Left ventricle myocardium inferior (tissue), 1 donor: ENCODE results near the gene CHAC2. TPM values are rescaled to one million over a fixed set of nuclear protein-coding genes. Genes with fewer than 3 reads are reported as not detected.
"Not testable (repeated sequence)": the region's sequence is repeated elsewhere in the genome, so short reads cannot be mapped to it uniquely, and the experiment has no call there.

Source experiments
- DNase-seq: peaks from one replicate; pipeline ENCODE4 v3.0.0-alpha.2; 2020
- H3K27ac ChIP-seq: fragments of 200-600 bp; replicated peaks from 2 replicates; pipeline ENCODE4 v1.8.0; 2021
- H3K27me3 ChIP-seq: fragments of 200-600 bp; 2 replicates; pipeline ENCODE4 v1.8.0; 2021; ENCODE audit warnings: low read depth
- H3K36me3 ChIP-seq: fragments of 200-600 bp; 2 replicates; pipeline ENCODE4 v1.8.0; 2021
- H3K4me1 ChIP-seq: fragments of 200-600 bp; 2 replicates; pipeline ENCODE4 v1.8.0; 2021
- H3K4me3 ChIP-seq: fragments of 200-600 bp; 2 replicates; pipeline ENCODE4 v1.8.0; 2021; ENCODE audit warnings: mild to moderate bottlenecking, moderate library complexity
- H3K9me3 ChIP-seq: fragments of 200-600 bp; replicated peaks from 2 replicates; pipeline ENCODE4 v1.8.0; 2021
- intact Hi-C: fragments of 100-400 bp; cut with micrococcal nuclease; formaldehyde crosslinking; loops from one replicate; pipeline ENCODE4 v1.11.0; 2022
- long read RNA-seq: library from polyadenylated mRNA; unstranded; transcript quantifications from one replicate; pipeline ENCODE4 v2.0.0, GENCODE V29; 2021
- total RNA-seq: library from RNA; stranded (reverse); fragmentation: NEBNext Ultra II Directional; extraction: Animal tissue kit (Norgen Biotek cat#: 25700); gene quantifications from one replicate; pipeline ENCODE4 v1.2.1, GENCODE V29; 2021
- TF ChIP-seq, protein P1 (sequence below): fragments of 200-600 bp; IDR thresholded peaks from 2 replicates; pipeline ENCODE4 v1.8.0; 2021; ENCODE audit warnings: antibody characterized with exemption, mild to moderate bottlenecking, borderline replicate concordance
- donor health status: DM: no; HTN: yes; CAD: no; lungs with severe emphysema.

The CHAC2 gene
- 3.8 TPM for total RNA-seq
- long read RNA-seq, transcript CHAC2-201 (3 exons, 1,321 nt) = major isoform, 8 of 8 reads
- long read RNA-seq, partial matches to known transcripts = 0 of 8 reads
- long read RNA-seq, other reads (novel, unspliced or antisense) = 0 of 8 reads

DNA sequence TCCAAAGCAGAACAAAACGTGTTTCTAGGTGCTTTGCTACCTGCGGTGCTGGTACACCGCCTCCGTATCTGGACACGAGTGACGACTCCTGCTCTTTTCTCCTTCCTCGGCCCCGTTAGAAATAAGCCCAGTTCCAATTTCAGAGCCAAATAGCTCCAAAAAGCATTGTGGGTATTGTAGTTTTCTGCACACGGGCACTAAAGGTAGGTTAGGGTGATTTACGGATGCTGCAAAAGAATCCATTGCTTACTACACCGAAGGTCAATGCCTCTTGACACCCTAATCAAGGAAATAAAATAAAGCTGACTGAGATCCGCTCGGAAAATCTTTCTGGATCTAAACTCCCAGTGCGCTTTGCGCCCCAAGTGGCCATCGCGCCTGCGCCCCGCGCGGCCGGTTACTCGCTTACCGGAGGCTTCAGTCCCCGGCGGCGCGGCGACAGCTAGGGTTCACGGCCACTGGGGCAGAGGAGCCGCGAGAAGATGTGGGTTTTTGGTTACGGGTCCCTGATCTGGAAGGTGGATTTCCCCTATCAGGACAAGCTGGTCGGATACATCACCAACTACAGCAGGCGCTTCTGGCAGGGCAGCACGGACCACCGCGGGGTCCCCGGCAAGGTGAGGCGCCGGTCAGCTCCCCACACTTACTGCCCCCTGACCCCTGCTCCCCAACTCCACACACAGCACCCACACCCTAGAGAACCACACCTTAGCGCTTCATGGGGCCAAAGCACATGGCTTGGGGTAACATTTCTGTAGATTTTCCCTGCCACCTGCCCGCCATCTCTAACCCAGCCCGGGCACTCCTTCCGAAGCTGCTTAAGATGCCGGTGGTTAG lies at the start of gene CHAC2:
CHAC2 (plus strand) TSS at position 400 of the 837 bp plus-strand sequence; CDS start at position 483, 83 bp downstream.
- peaks cover 12% of the 10 kb centered on the region for H3K36me3 ChIP-seq
- TF ChIP-seq, protein P1, sequence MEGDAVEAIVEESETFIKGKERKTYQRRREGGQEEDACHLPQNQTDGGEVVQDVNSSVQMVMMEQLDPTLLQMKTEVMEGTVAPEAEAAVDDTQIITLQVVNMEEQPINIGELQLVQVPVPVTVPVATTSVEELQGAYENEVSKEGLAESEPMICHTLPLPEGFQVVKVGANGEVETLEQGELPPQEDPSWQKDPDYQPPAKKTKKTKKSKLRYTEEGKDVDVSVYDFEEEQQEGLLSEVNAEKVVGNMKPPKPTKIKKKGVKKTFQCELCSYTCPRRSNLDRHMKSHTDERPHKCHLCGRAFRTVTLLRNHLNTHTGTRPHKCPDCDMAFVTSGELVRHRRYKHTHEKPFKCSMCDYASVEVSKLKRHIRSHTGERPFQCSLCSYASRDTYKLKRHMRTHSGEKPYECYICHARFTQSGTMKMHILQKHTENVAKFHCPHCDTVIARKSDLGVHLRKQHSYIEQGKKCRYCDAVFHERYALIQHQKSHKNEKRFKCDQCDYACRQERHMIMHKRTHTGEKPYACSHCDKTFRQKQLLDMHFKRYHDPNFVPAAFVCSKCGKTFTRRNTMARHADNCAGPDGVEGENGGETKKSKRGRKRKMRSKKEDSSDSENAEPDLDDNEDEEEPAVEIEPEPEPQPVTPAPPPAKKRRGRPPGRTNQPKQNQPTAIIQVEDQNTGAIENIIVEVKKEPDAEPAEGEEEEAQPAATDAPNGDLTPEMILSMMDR = peak; percentile 70
- intact Hi-C loops = no loop called here
- H3K4me3 ChIP-seq = peak within 1 kb of the TSS; percentile 79
- H3K4me1 ChIP-seq = peaks cover 25% of the 10 kb centered on the region
- H3K9me3 ChIP-seq = no peaks in the 10 kb centered on the region
- no peaks in the 10 kb centered on the region for H3K27me3 ChIP-seq
- DNase-seq = peak; percentile 87
- peak within 1 kb of the TSS; percentile 85 for H3K27ac ChIP-seq

DNA sequence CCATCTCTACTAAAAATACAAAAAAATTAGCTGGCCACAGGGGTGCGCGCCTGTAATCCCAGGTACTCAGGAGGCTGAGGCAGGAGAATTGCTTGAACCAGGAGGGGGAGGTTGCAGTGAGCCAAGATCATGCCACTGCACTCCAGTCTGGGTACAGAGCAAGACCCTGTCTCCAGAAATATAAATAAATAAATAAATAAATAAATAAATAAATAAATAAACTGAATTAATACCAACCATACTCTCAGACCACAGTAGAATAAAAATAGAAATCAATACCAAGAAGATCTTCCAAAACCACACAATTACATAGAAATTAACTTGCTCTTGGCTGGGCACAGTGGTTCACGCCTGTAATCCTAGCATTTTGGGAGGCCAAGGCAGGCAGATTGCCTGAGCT lies 46.7 kb upstream of the CHAC2 start:
- H3K4me1 ChIP-seq, H3K4me3 ChIP-seq, H3K27me3 ChIP-seq, DNase-seq, intact Hi-C loops, H3K27ac ChIP-seq: not testable (repeated sequence)
- Histone ChIP-seq H3K36me3 (peaks cover 10% of the 10 kb centered on the region), H3K9me3 (peaks cover 13% of the 10 kb centered on the region)

DNA sequence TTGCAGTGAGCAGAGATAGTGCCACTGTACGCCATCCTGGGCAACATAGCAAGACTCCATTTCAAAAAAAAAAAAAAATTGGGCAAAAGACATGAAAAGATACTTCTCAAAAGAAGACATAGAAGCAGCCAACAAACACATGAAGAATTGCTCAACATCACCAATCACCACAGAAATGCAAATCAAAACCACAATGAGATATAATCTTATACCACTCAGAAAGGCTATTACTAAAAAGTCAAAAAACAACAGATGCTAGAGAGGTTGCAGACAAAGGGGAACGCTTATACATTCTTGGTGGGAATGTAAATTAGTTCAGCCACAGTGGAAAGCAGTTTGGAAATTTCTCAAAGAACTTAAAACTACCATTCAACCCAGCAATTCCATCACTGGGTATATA lies 43.1 kb upstream of the CHAC2 start:
- Histone ChIP-seq H3K4me1 (no peaks in the 10 kb centered on the region), H3K27me3 (no peaks in the 10 kb centered on the region), H3K36me3 (peaks cover 12% of the 10 kb centered on the region), H3K4me3 (no peak overlapping the region), H3K27ac (no peak overlapping the region), H3K9me3 (no peaks in the 10 kb centered on the region)
- intact Hi-C loops = no loop called here
- TF ChIP-seq, protein P1 = no peak
- DNase-seq = no peak

DNA sequence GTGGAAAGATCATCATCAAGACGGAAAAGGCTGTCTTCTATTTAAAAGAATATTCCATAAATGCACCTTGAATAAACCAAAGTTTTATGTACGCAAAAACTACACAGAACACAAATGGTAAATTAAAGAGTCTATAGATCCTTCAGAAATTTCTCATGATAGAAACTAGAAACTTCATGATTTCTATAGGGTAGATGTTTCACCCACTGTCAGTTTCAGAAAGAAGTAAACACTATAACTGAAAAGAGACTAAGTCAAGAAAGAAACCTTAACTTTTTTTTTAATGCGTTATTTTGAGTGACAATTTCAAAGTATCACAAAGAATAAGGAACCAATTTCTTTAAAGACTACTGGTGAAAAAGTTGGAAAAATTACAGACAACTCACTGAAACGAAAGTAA lies 41.9 kb upstream of the CHAC2 start:
- Histone ChIP-seq H3K27ac (no peak overlapping the region), H3K4me1 (no peaks in the 10 kb centered on the region), H3K27me3 (no peaks in the 10 kb centered on the region), H3K9me3 (no peaks in the 10 kb centered on the region), H3K36me3 (peaks cover 16% of the 10 kb centered on the region), H3K4me3 (no peak overlapping the region)
- intact Hi-C loops = no loop called here
- DNase-seq = no peak
- TF ChIP-seq, protein P1 = no peak

DNA sequence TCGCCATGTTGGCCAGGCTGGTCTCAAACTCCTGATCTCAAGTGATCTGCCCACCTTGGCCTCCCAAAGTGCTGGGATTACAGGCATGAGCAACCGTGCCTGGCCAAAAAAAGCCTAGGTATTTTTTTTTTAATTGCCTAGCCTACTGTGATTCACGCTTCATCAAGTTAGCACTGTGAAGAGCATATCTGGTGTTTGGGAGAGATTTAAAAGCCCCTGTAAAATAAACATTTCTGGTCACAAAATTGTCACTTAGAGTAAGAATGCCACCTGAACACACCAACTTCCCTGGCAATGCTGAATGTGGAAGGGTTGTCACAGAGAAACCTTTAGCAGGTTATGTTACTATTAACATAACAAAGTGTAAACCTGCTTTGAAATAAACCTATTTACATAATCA lies 39.7 kb upstream of the CHAC2 start:
- TF ChIP-seq, protein P1 = no peak

More for the DNA sequence above, 39.7 kb upstream of the CHAC2 start:
- Histone ChIP-seq H3K4me3 (no peak overlapping the region), H3K9me3 (no peaks in the 10 kb centered on the region), H3K27me3 (no peaks in the 10 kb centered on the region), H3K4me1 (no peaks in the 10 kb centered on the region), H3K36me3 (peaks cover 16% of the 10 kb centered on the region), H3K27ac (no peak overlapping the region)
- no peak for DNase-seq
- intact Hi-C loops = no loop called here
